GM23338 (cell line): ENCODE data around the gene SFTPB. TPM values are rescaled to one million over a fixed set of nuclear protein-coding genes. Genes with fewer than 3 reads are reported as not detected.

Experiments used
- CREB1 ChIP-seq: fragments of 250-450 bp; sonication (Bioruptor Pico); IDR thresholded peaks from 2 replicates; pipeline ENCODE4 v1.5.0; 2020; ENCODE audit warnings: low read depth, mild to moderate bottlenecking, moderate library complexity
- CTCF ChIP-seq, 2 experiments: fragments of 200-600 bp in 1 of 2; sonication (generic) in 1 of 2; conservative IDR thresholded peaks; 2 replicates each; pipeline versions ENCODE4 v1.5.1 to v1.6.1; 2016 to 2017; ENCODE audit warnings: antibody characterized with exemption in 2 of 2, low read depth in 2 of 2, mild to moderate bottlenecking in 2 of 2, moderate library complexity in 1 of 2
- EZH2 ChIP-seq: fragments of 200-600 bp; sonication (generic); IDR thresholded peaks from one replicate; pipeline ENCODE4 v1.8.0; 2017; ENCODE audit warnings: antibody characterized with exemption, mild to moderate bottlenecking, low read depth; ENCODE audit not compliant: unreplicated experiment
- EZH2phosphoT487 ChIP-seq: fragments of 200-600 bp; sonication (generic); IDR thresholded peaks from one replicate; pipeline ENCODE4 v1.8.1; 2018; ENCODE audit warnings: antibody characterized with exemption; ENCODE audit not compliant: unreplicated experiment
- JUNB ChIP-seq: IDR thresholded peaks from one replicate; pipeline ENCODE4 v1.6.1; 2016; ENCODE audit warnings: antibody characterized with exemption; ENCODE audit not compliant: unreplicated experiment
- NANOG ChIP-seq: IDR thresholded peaks from 2 replicates; pipeline ENCODE4 v1.6.1; 2016; ENCODE audit warnings: antibody characterized with exemption, borderline replicate concordance
- POLR2AphosphoS5 ChIP-seq: IDR thresholded peaks from 2 replicates; pipeline ENCODE4 v1.6.1; 2016; ENCODE audit warnings: antibody characterized with exemption, low read depth
- REST ChIP-seq: IDR thresholded peaks from one replicate; pipeline ENCODE4 v1.6.1; 2018; ENCODE audit warnings: antibody characterized with exemption; ENCODE audit not compliant: unreplicated experiment
- STAT1 ChIP-seq: IDR thresholded peaks from one replicate; pipeline ENCODE4 v1.6.1; 2016; ENCODE audit warnings: antibody characterized with exemption; ENCODE audit not compliant: unreplicated experiment
- ZNF114 ChIP-seq: fragments of 250-450 bp; sonication (Bioruptor Pico); IDR thresholded peaks from 2 replicates; pipeline ENCODE4 v1.5.0; 2020; ENCODE audit warnings: mild to moderate bottlenecking, moderate library complexity
- ZNF331 ChIP-seq: fragments of 250-450 bp; sonication (Bioruptor Pico); IDR thresholded peaks from 2 replicates; pipeline ENCODE4 v1.5.0; 2020; ENCODE audit warnings: low read depth, mild to moderate bottlenecking, moderate library complexity
- ZNF462 ChIP-seq: fragments of 250-450 bp; sonication (Bioruptor Pico); IDR thresholded peaks from 2 replicates; pipeline ENCODE4 v1.5.0; 2020; ENCODE audit warnings: mild to moderate bottlenecking, moderate library complexity
- polyA plus RNA-seq: library from polyadenylated mRNA; unstranded; fragments of >200 nt; fragmentation: Nextera tagmentation; extraction: Ambion mirVana; gene quantifications from 2 replicates; pipeline ENCODE4 v1.2.1, GENCODE V29; 2016
- total RNA-seq: library from RNA; depleted of rRNA; stranded (reverse); fragments of >200 nt; shearing (Covaris generic); gene quantifications from 2 replicates; pipeline ENCODE4 v1.2.3, GENCODE V29; 2014

Gene SFTPB
- total and polyA plus RNA-seq, 2 experiments from 2014 or later, result 0.06 TPM; not detected in 1

GRCh38 chr2:85666435-85667316 is 1.3 kb downstream of the SFTPB start (continued):
- TF ChIP-seq ZNF462 (CRISPR knock-in tag) (no peak), STAT1 (no peak), NANOG (no peak), REST (no peak), EZH2 (no peak), ZNF114 (CRISPR knock-in tag) (no peak), JUNB (no peak), POLR2AphosphoS5 (no peak), CREB1 (no peak), ZNF331 (CRISPR knock-in tag) (no peak), CTCF (conservative IDR thresholded peaks at IDR 0.05; ENCODE audit: low read depth in 2 of 2) (no peak), EZH2phosphoT487 (no peak)
